Measurements from ENCODE around the gene ZNF292.

Gene ZNF292

DNA sequence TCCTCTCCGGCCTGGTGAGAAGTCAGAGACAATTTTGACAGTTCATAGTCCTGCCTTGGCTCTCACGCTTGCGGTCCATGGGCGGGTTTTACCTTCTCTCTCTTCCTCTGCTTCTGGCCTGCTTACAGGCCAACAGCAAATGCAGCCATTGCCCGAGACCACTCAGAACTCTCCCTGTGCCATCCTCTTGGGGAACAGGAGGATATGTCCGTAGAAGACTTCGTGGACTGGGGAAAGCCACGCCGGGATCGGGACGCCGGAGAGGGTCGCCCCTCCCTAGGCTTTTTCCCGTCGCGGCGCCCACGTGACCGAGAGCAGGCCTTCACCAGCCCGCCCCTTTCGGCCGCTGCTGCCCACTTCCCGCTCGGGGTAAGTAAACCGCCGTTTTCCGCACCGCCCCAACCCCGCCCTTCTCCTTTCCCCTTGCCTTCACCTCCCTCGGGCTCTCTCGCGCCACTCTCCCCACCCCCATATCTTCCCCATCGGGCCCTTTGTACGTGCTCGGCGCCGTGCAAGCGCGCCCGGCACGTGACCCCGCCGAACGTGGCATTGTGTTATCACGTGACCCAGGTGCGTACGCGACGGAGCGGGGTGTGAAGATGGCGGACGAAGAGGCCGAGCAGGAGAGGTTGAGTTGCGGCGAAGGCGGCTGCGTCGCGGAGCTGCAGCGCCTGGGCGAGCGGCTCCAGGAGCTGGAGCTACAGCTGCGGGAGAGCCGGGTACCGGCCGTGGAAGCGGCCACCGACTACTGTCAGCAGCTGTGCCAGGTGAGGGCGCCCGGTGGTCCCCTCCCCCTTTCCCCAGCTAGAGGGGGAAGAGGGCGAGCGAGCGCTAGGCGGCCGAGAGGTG, at the start of gene ZNF292:
Gene ZNF292, plus strand, starts transcription at position 573 of the 849 bp plus-strand sequence. Its CDS starts 27 bp downstream, at position 600.
- H2AFZ ChIP-seq (ENCODE audit: low read depth, low read length): peak within 1 kb of the TSS; percentile 69
- peak within 1 kb of the TSS; percentile 98 for H3K4me2 ChIP-seq (ENCODE audit: low read length)
- peaks cover 10% of the 10 kb centered on the region for H3K36me3 ChIP-seq (replicated peaks; ENCODE audit: low read depth, low read length)
- H3K27me3 ChIP-seq (ENCODE audit: low read depth, low read length): no peaks in the 10 kb centered on the region
- peak within 1 kb of the TSS; percentile 82 for H3K4me3 ChIP-seq (ENCODE audit: low read length)
- H3K79me2 ChIP-seq (ENCODE audit: low read length): peaks cover 61% of the 10 kb centered on the region
- H4K20me1 ChIP-seq (ENCODE audit: insufficient read depth, low read length): peaks cover 41% of the 10 kb centered on the region
- peak within 1 kb of the TSS; percentile 74 for H3K9ac ChIP-seq (ENCODE audit: low read length)
- H3K4me1 ChIP-seq (ENCODE audit: low read length): peaks cover 24% of the 10 kb centered on the region
- TF ChIP-seq, protein P1, sequence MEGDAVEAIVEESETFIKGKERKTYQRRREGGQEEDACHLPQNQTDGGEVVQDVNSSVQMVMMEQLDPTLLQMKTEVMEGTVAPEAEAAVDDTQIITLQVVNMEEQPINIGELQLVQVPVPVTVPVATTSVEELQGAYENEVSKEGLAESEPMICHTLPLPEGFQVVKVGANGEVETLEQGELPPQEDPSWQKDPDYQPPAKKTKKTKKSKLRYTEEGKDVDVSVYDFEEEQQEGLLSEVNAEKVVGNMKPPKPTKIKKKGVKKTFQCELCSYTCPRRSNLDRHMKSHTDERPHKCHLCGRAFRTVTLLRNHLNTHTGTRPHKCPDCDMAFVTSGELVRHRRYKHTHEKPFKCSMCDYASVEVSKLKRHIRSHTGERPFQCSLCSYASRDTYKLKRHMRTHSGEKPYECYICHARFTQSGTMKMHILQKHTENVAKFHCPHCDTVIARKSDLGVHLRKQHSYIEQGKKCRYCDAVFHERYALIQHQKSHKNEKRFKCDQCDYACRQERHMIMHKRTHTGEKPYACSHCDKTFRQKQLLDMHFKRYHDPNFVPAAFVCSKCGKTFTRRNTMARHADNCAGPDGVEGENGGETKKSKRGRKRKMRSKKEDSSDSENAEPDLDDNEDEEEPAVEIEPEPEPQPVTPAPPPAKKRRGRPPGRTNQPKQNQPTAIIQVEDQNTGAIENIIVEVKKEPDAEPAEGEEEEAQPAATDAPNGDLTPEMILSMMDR (IDR thresholded peaks at IDR 0.05; ENCODE audit: low read depth, low read length): no peak
- TF ChIP-seq EZH2phosphoT487 (IDR thresholded peaks at IDR 0.05; ENCODE audit: low read depth): no peak
- peak within 1 kb of the TSS; percentile 87 for H3K27ac ChIP-seq (ENCODE audit: low read length)
- no peaks in the 10 kb centered on the region for H3K9me3 ChIP-seq (ENCODE audit: insufficient read depth, low read length)

- no peak for TF ChIP-seq EZH2phosphoT487 (IDR thresholded peaks at IDR 0.05; ENCODE audit: low read depth)
- TF ChIP-seq, protein P1 (IDR thresholded peaks at IDR 0.05; ENCODE audit: low read depth, low read length): no peak
- no peaks in the 10 kb centered on the region for H3K36me3 ChIP-seq (replicated peaks; ENCODE audit: low read depth, low read length)
- H3K4me2 ChIP-seq (ENCODE audit: low read length): no peak overlapping the region
- H3K27ac ChIP-seq (ENCODE audit: low read length): no peak overlapping the region
- no peaks in the 10 kb centered on the region for H3K79me2 ChIP-seq (ENCODE audit: low read length)
- no peak overlapping the region for H3K9ac ChIP-seq (ENCODE audit: low read length)
- H4K20me1 ChIP-seq (ENCODE audit: insufficient read depth, low read length): no peaks in the 10 kb centered on the region
- no peak overlapping the region for H2AFZ ChIP-seq (ENCODE audit: low read depth, low read length)
- no peaks in the 10 kb centered on the region for H3K4me1 ChIP-seq (ENCODE audit: low read length)
- H3K27me3 ChIP-seq (ENCODE audit: low read depth, low read length): no peaks in the 10 kb centered on the region
- H3K9me3 ChIP-seq (ENCODE audit: insufficient read depth, low read length): no peaks in the 10 kb centered on the region
- H3K4me3 ChIP-seq (ENCODE audit: low read length): no peak overlapping the region
Measured at GRCh38 chr6:87105823-87106222, 49.5 kb upstream of the ZNF292 start.

- H3K9me3 ChIP-seq (ENCODE audit: insufficient read depth, low read length): no peaks in the 10 kb centered on the region
- H3K4me2 ChIP-seq (ENCODE audit: low read length): no peak overlapping the region
- H3K9ac ChIP-seq (ENCODE audit: low read length): no peak overlapping the region
- H3K27ac ChIP-seq (ENCODE audit: low read length): no peak overlapping the region
- TF ChIP-seq EZH2phosphoT487 (IDR thresholded peaks at IDR 0.05; ENCODE audit: low read depth): no peak
- TF ChIP-seq, protein P1 (IDR thresholded peaks at IDR 0.05; ENCODE audit: low read depth, low read length): no peak
- no peak overlapping the region for H3K4me3 ChIP-seq (ENCODE audit: low read length)
- H3K79me2 ChIP-seq (ENCODE audit: low read length): no peaks in the 10 kb centered on the region
- no peak overlapping the region for H2AFZ ChIP-seq (ENCODE audit: low read depth, low read length)
- H4K20me1 ChIP-seq (ENCODE audit: insufficient read depth, low read length): no peaks in the 10 kb centered on the region
- peaks cover 12% of the 10 kb centered on the region for H3K4me1 ChIP-seq (ENCODE audit: low read length)
- H3K36me3 ChIP-seq (replicated peaks; ENCODE audit: low read depth, low read length): no peaks in the 10 kb centered on the region
- H3K27me3 ChIP-seq (ENCODE audit: low read depth, low read length): no peaks in the 10 kb centered on the region
Measured at GRCh38 chr6:87110636-87111035, 44.7 kb upstream of the ZNF292 start.

DNA sequence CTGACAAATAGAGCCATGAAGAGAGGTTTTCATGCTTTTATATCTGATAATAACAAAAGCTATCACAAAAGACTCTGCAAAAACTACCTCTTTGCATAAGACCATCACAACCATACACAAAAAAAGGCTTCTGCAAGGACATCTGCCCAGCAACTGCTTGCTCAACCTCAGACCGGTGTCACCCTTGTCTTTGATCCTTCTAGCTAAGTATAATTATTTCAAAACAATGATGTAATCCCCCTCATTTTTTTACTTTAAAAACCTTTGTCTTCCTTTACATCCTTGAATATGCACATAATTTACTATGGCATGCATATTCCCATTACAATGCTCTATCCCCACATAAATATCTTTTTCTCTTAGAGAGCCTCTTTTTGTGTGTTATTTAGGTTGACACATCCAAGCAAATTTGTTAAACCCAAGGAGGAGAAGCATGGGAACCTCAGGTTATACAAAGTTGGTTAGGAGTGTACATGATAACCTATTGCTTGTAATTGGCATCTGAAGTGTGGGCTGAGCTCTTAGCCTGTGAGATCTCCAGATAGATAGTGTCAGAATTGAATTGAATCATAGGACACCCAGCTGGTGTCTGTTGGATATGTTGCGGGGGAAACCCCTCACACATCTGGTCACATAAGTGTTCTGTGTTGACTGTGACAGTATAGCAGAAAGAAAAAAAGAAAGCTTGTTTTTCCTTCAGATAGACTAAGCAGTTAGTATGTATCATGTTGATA, 39.8 kb upstream of the ZNF292 start:
- Histone ChIP-seq H3K9me3 (ENCODE audit: insufficient read depth, low read length) (no peaks in the 10 kb centered on the region), H2AFZ (ENCODE audit: low read depth, low read length) (0 out of 2 replicates have a peak overlapping the region, but pooled peaks have one; percentile 27), H3K4me1 (ENCODE audit: low read length) (peaks cover 19% of the 10 kb centered on the region), H3K79me2 (ENCODE audit: low read length) (no peaks in the 10 kb centered on the region), H3K4me2 (ENCODE audit: low read length) (peak overlapping the region; percentile 34), H4K20me1 (ENCODE audit: insufficient read depth, low read length) (no peaks in the 10 kb centered on the region), H3K36me3 (replicated peaks; ENCODE audit: low read depth, low read length) (no peaks in the 10 kb centered on the region), H3K27me3 (ENCODE audit: low read depth, low read length) (no peaks in the 10 kb centered on the region), H3K9ac (ENCODE audit: low read length) (no peak overlapping the region), H3K4me3 (ENCODE audit: low read length) (no peak overlapping the region), H3K27ac (ENCODE audit: low read length) (no peak overlapping the region)
- TF ChIP-seq EZH2phosphoT487 (IDR thresholded peaks at IDR 0.05; ENCODE audit: low read depth): no peak
- TF ChIP-seq, protein P1 (IDR thresholded peaks at IDR 0.05; ENCODE audit: low read depth, low read length): no peak

Data from OCI-LY3 (cell line).